Loucy (cell line): ENCODE data around the gene ZFYVE28.

Source experiments
- CTCF ChIP-seq: fragments of 200-600 bp; sonication (generic); conservative IDR thresholded peaks from 2 replicates; pipeline ENCODE4 v1.5.1; 2014; ENCODE audit warnings: mild to moderate bottlenecking, antibody characterized with exemption, low read length
- EZH2phosphoT487 ChIP-seq: fragments of 200-600 bp; IDR thresholded peaks from 2 replicates; pipeline ENCODE4 v1.6.1; 2018; ENCODE audit warnings: antibody characterized with exemption, mild to moderate bottlenecking, moderate library complexity, borderline replicate concordance

GRCh38 chr4:2268357-2269205 lies 149.9 kb downstream of the ZFYVE28 start:
- TF ChIP-seq CTCF (no peak), EZH2phosphoT487 (no peak)
